Measurements from ENCODE around the gene FAM240A.

The FAM240A gene

DNA sequence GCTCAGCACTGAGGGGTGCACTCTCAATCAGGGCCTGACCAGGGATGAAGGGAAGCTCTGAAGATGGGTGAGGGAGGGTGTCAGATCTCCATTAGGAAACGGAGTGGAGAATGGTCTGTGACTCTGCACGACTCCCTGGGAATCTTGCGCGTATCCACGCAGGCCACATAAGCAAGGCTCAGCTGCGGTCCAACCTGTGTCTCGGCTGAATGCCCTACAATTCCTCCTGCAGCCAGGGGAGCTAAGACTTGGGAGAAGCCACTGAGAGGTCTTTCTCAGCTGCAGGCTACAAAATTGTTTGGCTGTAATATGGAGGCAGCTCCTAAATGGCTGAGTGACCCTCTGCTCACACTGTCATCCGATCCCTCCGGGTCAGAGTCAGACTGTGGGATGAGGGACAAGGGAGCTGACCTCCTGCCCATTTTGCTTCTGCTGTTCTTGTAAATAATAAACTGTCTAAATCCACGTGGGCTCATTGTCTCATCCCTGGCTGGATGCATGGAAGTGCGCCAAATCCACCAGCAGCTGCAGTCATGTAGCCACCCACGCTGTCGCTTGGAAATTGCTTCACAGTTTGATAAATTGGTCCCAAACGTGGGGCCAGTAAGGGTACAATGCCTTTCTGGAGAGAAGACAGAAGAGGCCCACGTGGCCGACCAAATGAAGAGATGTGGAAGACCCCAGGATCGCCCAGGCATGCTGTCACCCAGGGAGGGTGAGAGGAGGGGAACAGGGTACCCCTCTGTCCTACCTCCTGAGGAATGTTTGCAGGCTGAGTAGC lies 50.6 kb downstream of the FAM240A start:
- DNase-seq (ENCODE audit: low spot score): peak; percentile 32

DNA sequence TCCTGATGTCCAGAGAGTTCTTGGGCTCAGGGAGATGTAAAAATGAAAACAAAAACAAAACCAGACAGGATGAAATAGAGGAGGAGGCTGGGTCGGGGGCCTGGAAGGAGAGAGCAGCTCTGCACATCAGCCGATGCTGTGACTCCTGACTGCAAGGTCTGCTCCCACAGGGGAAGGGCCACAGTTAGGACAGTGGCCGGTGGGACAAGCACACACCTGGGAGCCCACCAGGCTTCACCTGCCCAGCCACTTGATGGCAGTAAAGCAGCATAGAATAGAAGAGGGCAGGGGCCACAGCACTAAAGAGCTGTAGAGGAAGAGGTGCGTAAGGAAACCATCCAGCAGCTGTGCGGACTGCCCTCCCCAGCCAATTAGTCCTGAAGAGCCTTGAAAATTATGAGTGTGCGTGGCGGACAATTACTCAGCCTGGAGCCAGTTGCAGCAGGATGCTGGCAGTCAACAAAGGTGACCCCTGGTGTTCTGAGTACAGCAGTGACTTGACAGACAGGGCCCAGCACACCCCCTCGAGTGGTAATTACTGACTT lies 51.3 kb downstream of the FAM240A start:
- peak; percentile 4 for DNase-seq (ENCODE audit: low spot score)

- peak; percentile 2 for DNase-seq (ENCODE audit: low spot score)
Measured at GRCh38 chr3:46664188-46664970, 52.1 kb downstream of the FAM240A start.

GRCh38 chr3:46664971-46665762 lies 52.8 kb downstream of the FAM240A start:
- DNase-seq (ENCODE audit: low spot score): peak; percentile 2

DNA sequence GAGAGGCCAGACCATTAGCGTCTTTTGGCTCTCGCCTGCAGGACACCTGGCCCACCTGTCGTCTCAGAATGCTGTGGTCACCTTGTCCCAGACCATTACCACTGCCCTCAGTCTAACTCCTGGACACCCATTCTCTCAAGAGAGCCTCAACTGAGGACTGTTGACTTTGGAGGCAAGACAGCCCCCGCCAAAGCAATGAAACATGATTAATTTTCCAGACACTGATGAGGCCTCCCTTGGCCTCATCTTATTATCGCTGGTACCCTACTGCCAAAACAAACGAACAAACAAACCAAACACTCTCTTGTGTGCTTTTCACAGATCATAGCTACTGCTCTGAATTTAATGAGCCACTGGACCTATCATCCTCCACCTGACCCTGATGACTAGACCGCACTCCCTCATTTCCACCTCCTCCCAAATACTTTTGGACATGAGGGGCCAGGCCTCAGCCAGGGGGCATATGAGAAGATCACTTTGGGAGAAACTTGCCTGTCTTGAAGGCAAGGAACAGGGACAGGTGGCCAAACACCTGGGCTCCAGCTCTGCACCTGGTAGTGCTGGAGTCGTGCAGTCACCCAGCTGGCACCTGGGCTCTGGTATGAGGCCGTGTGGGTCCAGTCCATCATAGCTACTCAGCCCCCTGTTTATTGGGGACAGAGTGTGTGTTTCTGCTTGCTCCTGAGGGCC lies 53.6 kb downstream of the FAM240A start:
- peak; percentile 2 for DNase-seq (ENCODE audit: low spot score)

DNA sequence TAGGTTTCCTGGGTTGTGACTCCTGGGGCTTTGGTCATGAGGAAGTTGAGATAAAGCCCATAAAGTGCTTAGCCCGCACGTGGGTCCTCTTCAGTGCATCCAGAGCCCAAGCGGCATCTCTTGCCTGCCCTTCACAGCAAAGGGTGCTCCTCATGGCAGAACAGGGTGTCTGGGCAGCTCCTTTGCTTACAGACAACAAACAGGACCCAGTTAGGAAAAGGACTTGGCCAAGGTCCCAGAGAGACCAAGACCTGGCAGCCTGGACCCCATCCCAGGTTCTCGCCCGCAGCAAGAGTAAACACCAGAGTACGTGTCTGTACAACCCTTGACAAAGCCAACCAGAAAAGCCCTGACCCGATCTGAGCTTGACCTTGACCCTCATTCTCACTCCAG lies 54.1 kb downstream of the FAM240A start:
- peak; percentile 5 for DNase-seq (ENCODE audit: low spot score)

- DNase-seq (ENCODE audit: low spot score): peak; percentile 17
Measured at GRCh38 chr3:46667061-46667621, 54.8 kb downstream of the FAM240A start.

GRCh38 chr3:46667657-46668056 lies 55.3 kb downstream of the FAM240A start:
- no peak for DNase-seq (ENCODE audit: low spot score)

- DNase-seq (ENCODE audit: low spot score): peak; percentile 6
Measured at GRCh38 chr3:46668116-46668515, 55.8 kb downstream of the FAM240A start.

DNA sequence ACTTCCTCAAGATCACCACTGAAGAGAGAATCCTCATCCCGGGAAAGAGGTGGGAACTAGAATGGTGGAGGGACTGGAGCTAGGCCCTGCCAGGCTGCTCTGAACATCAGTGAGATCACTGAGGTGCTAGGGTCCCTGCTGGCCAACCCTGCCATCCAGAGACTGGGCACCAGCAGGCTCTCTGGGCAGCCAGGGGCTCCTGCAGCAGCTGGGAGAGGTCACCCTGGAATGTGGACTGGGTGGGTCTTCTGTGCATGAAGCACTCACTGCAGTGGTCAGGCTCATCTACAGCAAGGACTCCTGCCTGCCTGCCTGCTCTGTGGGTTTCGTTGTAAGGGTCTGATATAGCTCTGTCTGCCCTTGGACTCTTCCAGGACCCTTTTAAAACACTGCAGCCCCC lies 56.3 kb downstream of the FAM240A start:
- peak; percentile 4 for DNase-seq (ENCODE audit: low spot score)

DNA sequence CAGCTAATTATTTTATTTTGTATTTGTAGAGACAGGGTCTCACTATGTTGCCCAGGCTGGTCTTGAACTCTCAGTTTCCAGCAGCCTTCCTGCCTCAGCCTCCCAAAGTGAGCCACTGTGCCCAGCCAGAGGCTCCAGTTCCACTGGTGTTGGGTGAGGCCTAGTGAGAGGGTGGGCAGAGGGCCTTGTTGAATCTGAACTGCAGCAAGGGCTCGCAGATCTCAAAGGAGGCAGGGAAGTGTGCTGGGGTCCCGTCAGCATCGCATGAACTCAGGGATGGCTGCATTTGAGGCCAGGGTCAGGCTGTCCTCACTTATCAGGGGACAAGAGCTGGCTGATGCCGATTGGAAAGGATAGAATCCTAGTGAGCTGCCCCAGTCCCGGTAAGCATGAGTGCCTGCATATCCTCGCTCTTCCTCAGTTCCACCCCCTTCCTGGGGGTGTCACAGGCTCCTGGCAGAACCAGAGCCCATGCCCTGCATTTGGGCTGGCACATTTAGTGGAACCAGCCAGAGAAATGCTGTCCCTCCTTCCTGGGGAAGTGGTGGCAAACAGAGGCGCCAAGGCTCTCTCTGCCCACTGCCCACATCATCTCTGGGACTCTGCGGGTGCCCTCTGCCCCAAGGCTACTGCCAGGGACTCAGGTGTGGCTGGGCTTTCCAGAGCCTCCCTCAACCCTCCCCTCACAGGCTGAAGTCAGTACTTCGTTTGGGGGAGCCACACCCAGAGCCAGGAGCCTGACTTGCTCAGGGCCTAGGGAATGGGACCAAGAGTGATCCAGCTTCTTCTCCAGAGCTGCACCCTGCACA lies 57.1 kb downstream of the FAM240A start:
- DNase-seq (ENCODE audit: low spot score): peak; percentile 10

GRCh38 chr3:46670000-46670890 lies 57.9 kb downstream of the FAM240A start:
- DNase-seq (ENCODE audit: low spot score): no peak

GRCh38 chr3:46670891-46671427 lies 58.6 kb downstream of the FAM240A start:
- no peak for DNase-seq (ENCODE audit: low spot score)

DNA sequence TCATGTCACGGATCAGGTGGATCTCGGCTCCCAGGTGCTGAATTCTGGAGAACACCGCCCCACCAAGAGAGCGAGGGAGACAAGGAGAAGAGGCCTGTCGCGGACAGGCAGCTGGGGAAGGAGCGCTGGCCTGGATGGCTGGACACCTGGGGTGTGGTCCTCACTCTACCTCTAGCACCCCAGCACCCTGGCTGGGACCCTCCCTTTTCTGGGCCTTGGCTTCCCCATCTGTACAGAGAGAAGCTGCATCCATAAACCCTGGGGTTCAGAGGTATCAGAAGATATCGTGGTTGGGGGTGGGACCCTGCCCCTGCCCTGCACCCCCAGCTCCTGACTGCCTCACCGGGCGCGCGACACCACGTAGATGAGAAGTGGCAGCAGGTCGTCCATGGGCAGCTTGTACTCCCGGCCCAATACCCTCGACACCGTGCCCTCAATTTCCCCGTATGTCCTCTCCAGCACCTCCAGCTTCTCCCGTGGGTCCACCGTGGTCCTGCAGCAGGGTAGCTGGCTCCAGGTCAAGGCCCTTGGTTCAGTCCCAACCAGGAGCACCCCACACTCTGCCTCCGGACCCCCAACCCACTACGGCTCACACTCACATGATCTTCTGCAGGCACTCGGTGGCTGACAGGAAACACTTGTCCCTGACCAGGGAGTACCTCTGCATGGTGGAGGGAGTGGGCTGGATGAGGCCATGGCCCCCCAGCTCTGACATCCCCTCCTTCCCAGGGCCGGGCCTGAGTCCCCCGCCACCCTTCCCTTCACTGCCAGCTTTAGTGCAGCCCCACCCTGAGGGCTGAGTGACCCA lies 59.4 kb downstream of the FAM240A start:
- no peak for DNase-seq (ENCODE audit: low spot score)

DNA sequence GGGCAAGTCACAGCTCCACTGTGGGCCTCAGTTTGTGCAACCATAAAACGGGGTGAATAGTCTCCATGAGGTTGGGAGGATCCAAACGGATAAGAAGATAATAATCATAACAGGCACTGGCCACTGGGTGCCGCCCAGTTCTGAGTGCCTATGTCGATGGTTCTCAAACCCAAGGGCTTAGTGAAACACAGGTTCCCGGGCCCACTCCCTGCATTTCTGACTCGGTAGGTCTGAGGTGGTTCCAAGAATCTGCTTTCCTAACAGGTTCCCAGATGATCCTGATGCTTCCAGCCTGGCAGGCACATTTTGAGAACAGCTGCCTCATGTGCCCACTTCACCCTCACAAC lies 60.0 kb downstream of the FAM240A start:
- no peak for DNase-seq (ENCODE audit: low spot score)

DNA sequence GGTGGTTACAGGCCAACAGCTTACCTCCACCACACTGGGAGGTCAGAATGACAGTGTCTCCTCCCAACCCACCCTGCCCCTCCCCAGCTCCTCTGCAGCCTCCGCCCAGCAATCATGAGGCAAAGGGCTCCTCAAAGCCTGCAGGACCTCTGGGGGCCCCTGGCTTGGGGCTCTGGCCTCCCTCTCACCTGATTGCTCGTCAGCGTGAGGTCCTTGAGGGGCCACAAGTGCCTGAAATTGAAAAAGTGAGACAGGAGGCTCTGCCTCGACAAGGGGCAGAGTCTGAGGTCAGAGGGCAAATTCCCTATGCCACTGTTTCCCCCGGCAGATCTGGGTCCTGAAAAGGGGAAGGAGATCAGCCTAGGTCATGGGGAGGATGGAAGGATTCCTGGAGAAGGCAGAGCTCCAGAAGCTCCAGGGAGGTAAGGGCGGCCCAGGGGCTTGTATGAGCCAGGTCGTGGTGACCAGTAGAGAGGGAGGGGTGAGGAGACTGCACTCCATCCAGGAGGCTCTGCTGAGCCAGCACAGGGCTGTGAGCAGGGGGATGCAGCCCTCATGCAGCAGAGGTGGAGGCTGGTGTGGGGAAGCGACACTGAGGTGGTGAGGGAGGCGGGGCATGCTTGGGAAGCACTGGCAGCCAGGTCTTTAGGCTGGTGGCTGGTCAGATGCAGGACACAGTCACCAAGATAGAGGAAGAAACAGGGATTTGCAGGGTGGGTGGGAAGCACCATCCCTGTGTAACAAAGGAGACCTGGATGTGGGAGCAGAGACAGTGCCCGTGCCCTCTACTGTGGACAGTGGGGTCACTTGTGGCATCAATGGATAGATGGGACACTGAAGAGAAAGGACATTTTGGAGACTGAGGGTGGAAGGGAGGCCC lies 61.1 kb downstream of the FAM240A start:
- no peak for DNase-seq (ENCODE audit: low spot score)
